SJSA1 (cell line): ENCODE results near the gene SHISAL2B. TPM values are rescaled to one million over a fixed set of nuclear protein-coding genes. Genes with fewer than 3 reads are reported as not detected.
"Not testable (repeated sequence)": the region's sequence is repeated elsewhere in the genome, so short reads cannot be mapped to it uniquely, and the experiment has no call there.

ENCODE experiments used
- DNase-seq, 2 experiments: peaks; one replicate each; pipeline ENCODE4 v3.0.0-alpha.2; 2015 to 2020; ENCODE audit warnings: low spot score in 2 of 2, low read depth in 1 of 2
- H3K27ac ChIP-seq: fragments of 250-450 bp; sonication (Bioruptor Pico); 2 replicates; pipeline ENCODE4 v1.5.1; 2020; ENCODE audit warnings: mild to moderate bottlenecking, moderate library complexity
- H3K27me3 ChIP-seq: fragments of 250-450 bp; sonication (Bioruptor Pico); replicated peaks from 2 replicates; pipeline ENCODE4 v1.5.1; 2020; ENCODE audit warnings: mild to moderate bottlenecking, moderate library complexity
- H3K36me3 ChIP-seq: fragments of 250-450 bp; sonication (Bioruptor Pico); 2 replicates; pipeline ENCODE4 v1.5.1; 2020; ENCODE audit warnings: mild to moderate bottlenecking
- H3K4me1 ChIP-seq: fragments of 250-450 bp; sonication (Bioruptor Pico); replicated peaks from 2 replicates; pipeline ENCODE4 v1.6.1; 2021; ENCODE audit warnings: mild to moderate bottlenecking
- H3K4me3 ChIP-seq: fragments of 250-450 bp; sonication (Bioruptor Pico); 2 replicates; pipeline ENCODE4 v1.5.1; 2020; ENCODE audit warnings: mild to moderate bottlenecking
- H3K9me3 ChIP-seq: fragments of 250-450 bp; sonication (Bioruptor Pico); replicated peaks from 2 replicates; pipeline ENCODE4 v1.5.1; 2020; ENCODE audit warnings: mild to moderate bottlenecking
- total RNA-seq: library from RNA; depleted of rRNA; stranded (reverse); fragments of >200 nt; shearing (Covaris generic); gene quantifications from 2 replicates; pipeline ENCODE4 v1.2.3, GENCODE V29; 2014; rRNA removed

Gene SHISAL2B
- not detected in 2 replicates for total RNA-seq

DNA sequence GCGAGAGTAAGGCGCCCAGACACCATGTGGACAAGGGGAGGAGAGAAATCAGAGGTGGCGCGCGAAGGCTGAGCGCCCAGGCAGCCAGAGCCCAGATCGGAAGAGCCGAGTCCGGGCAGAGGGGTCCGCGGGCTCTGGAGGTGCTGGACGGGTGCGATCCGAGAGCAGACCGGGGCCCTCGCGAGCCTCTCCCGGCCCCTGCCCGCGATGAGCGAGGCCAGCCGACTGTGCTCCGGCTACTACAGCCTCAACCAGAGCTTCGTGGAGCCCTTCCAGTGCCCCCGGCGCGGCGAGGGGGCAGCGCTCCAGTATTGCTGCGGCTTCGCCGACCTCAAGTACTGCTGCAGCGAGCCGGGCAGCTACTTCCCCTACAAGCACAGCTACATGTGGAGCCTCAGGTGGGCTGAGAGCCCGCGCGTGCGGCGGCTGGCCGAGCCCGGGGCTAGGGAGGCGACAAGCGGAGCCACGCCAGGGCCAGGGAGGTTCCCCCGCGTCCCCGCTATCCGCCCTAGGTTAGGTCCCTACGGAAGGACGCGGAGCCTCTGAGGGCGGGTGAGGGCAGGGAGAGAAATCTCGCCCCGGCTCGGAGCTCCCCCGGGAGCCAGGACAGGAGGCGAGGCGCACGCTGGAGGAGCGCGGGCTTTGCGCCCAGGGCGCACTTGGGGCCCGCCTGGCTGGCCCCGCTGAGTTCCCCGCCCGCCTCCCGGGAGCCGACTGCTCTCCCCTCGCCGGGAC is at the start of gene SHISAL2B:
Gene SHISAL2B (plus strand): TSS at position 87 of the 735 bp plus-strand sequence. CDS start 121 bp downstream, at position 208.
- H3K36me3 ChIP-seq: no peaks in the 10 kb centered on the region
- no peak within 1 kb of the TSS for H3K4me3 ChIP-seq
- peaks cover 49% of the 10 kb centered on the region for H3K27me3 ChIP-seq
- DNase-seq: peak in 1 of 2 experiments; percentile 5
- H3K27ac ChIP-seq: no peak within 1 kb of the TSS
- peaks cover 6% of the 10 kb centered on the region for H3K4me1 ChIP-seq
- H3K9me3 ChIP-seq: no peaks in the 10 kb centered on the region

DNA sequence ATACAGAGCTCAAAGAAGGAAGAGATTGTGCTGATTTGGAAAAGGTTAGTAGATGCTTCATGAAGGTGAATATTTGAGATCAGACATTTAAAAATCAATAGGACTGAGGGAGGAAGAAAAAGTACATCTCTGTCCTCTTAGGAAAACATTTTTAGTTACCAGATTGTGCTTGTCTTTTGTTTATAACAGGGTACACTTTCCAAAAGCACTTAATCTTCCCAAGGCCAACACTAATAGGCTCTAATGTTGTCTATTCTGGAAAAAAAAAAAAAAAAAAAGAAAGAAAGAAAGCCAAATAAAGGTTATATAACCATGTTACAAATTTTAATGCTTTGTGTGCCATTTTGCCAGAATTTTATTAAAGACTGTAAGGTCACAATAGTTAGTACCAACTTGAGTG is 45.5 kb upstream of the SHISAL2B start:
- no peaks in the 10 kb centered on the region for H3K9me3 ChIP-seq

DNA sequence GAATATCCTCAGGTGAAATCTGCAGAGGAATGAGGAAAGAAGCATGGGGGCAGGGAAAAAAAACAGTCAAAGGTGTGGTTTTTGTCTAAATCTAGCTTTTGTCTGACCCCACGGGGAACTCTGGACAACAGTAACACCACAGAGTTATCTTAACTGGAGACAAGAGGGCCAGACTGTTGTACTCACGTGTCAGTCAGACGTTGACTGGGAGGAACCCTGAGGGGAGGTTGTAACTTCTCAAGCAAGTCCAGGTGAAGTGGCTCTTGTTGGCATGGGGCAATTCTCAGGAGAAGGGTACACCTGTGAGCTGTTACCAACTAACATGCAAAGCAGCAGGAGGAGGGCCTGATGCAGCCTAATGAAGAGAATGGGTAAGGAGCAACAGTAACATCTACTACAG is 44.1 kb upstream of the SHISAL2B start:
- H3K27me3 ChIP-seq: no peaks in the 10 kb centered on the region
- H3K4me3 ChIP-seq: no peak overlapping the region
- no peaks in the 10 kb centered on the region for H3K4me1 ChIP-seq
- no peaks in the 10 kb centered on the region for H3K36me3 ChIP-seq
- DNase-seq: no peak
- H3K9me3 ChIP-seq: no peaks in the 10 kb centered on the region
- H3K27ac ChIP-seq: no peak overlapping the region

More for the DNA sequence above, 45.5 kb upstream of the SHISAL2B start:
- H3K4me3 ChIP-seq: no peak overlapping the region
- DNase-seq: no peak
- H3K36me3 ChIP-seq: no peaks in the 10 kb centered on the region
- no peak overlapping the region for H3K27ac ChIP-seq
- no peaks in the 10 kb centered on the region for H3K27me3 ChIP-seq
- H3K4me1 ChIP-seq: no peaks in the 10 kb centered on the region

DNA sequence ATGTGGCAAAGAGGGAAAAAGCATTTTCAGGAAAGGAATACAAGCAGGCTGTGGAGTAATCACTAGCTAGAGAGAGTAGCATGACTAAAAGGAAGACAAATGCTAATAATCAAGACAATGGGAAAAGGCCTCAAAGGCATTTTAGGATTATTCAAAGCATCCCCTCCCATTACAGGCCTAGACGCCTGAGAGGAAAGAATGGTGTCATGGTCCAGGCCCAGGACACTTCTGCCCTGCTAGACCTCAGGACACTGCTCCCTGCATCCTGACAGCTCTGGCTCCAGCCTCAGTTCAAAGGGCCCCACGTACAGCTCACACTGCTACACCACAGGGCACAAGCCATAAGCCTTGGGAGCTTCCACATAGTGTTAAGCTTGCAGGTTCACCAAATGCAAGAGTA is 40.8 kb upstream of the SHISAL2B start:
- DNase-seq: no peak
- no peak overlapping the region for H3K4me3 ChIP-seq
- no peaks in the 10 kb centered on the region for H3K9me3 ChIP-seq
- H3K4me1 ChIP-seq: no peaks in the 10 kb centered on the region
- no peaks in the 10 kb centered on the region for H3K27me3 ChIP-seq
- no peak overlapping the region for H3K27ac ChIP-seq
- no peaks in the 10 kb centered on the region for H3K36me3 ChIP-seq

DNA sequence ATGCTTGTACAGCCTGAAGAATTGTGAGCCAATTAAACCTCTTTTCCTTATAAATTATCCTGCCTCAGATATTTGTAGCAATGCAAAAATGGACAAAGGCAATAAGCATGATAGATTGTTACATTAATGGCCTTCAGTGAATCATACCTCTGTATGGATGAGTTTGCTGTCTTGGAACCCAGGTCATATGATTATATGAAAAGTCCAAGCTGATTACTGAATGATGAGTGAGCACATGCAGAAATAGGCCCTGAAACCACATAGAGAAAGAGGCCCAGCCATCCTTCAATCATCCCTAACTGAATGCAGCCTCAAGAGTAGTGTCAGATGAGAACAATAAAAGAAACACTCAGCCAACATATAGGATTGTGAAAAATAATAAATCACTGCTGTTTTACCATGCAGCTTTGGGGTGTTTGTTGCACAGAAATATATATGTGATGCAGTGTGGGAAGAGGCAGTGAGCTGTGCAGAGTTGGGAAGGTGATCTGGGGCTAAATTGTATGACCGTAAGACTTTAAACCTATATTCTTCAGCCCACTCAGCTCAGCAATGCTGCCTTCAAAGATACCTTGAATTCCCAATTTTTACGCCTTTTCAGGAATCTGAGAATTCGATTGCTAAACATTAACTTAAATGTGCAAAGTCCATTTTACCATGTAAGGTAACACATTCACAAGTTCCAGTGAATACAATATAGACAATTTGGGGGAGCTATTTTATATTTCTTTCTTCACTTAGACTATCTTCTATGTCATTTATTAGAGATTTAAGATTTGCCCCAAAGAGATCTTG is 36.3 kb upstream of the SHISAL2B start:
- DNase-seq: no peak
- Histone ChIP-seq H3K4me3 (no peak overlapping the region), H3K27ac (no peak overlapping the region), H3K27me3 (no peaks in the 10 kb centered on the region), H3K4me1 (no peaks in the 10 kb centered on the region), H3K36me3 (no peaks in the 10 kb centered on the region), H3K9me3 (no peaks in the 10 kb centered on the region)

DNA sequence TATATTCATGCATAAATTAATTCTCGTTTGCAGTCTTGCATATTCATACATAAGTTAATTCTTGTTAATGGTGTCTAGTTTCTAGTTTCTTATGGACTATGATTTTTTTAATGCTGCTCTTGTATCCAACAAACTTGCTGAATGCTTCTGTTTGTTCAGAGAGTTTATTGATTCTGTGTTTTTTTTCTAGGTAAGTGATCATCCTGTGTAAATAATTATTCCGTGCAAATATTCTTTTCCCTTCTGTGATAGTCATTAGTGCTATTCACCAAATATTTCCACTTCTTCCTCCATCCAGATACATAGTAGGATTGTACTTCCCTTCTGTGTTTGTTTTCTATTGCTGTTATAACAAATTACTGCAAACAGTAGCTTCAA is 35.8 kb upstream of the SHISAL2B start:
- no peaks in the 10 kb centered on the region for H3K4me1 ChIP-seq
- H3K27ac ChIP-seq: no peak overlapping the region
- H3K36me3 ChIP-seq: no peaks in the 10 kb centered on the region
- no peak for DNase-seq
- H3K9me3 ChIP-seq: no peaks in the 10 kb centered on the region
- H3K4me3 ChIP-seq: no peak overlapping the region
- H3K27me3 ChIP-seq: no peaks in the 10 kb centered on the region

DNA sequence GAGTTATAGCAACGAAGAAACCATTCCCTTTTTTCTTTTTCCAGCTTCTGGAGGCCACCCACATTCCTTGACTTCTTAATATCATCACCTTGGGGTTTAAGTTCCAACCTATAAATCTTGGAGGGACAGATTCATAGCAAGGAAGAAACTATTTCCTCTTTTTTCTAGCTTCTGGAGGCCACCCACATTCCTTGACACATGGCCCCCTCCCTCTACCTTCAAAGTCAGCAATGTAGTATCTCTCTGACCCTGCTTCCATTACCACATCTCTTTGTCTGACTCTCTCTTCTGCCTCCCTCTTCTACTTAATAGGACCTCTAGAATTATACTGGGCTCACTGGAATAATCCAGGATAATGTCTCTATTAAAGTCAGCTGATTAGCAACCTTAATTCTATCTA is 34.7 kb upstream of the SHISAL2B start:
- Histone ChIP-seq H3K27ac (no peak overlapping the region), H3K4me1 (no peaks in the 10 kb centered on the region), H3K36me3 (no peaks in the 10 kb centered on the region), H3K4me3 (no peak overlapping the region), H3K9me3 (no peaks in the 10 kb centered on the region), H3K27me3 (no peaks in the 10 kb centered on the region)
- no peak for DNase-seq

DNA sequence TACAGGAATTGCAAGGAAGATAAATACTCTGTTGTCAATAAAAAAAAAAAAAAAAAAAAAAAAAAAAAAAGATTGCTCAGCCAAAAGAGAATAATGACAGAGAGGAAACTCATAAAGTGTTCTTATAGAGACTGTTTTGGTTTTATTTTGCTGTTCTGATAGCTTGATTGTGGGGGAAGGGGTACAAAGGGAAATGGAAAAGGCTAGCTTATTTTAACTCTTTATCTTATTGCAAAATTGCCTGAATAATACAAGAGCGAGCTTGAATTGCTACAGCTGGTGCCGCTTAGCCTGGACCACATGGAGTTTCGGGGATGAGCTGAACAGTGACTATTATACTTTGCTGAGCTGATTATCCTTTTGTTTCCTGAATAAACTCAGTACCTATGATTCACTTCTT is 31.0 kb upstream of the SHISAL2B start:
- no peak for DNase-seq
- Histone ChIP-seq H3K36me3 (no peaks in the 10 kb centered on the region), H3K27me3 (no peaks in the 10 kb centered on the region), H3K4me3 (no peak overlapping the region), H3K9me3 (no peaks in the 10 kb centered on the region), H3K27ac (no peak overlapping the region), H3K4me1 (0 out of 2 replicates have a peak, but pooled peaks cover 4% of the 10 kb centered on the region)

DNA sequence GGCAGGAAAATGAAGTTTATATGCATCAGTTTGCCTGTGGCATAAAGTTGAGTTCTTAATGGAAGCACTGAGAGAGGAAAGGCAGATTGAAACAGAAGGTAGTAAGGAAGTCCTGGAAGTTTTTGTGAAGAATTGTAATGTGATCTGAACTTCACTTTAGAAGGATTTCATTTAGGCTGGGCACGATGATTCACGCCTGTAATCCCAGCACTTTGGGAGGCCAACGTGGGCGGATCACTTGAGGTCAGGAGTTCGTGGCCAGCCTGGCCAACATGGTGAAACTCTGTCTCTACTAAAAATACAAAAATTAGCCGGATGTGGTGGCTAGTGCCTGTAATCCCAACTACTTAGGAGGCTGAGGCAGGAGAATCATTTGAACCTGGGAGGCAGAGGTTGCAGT is 27.1 kb upstream of the SHISAL2B start:
- H3K27ac ChIP-seq, H3K4me3 ChIP-seq, DNase-seq, H3K9me3 ChIP-seq, H3K4me1 ChIP-seq, H3K36me3 ChIP-seq, H3K27me3 ChIP-seq: not testable (repeated sequence)

DNA sequence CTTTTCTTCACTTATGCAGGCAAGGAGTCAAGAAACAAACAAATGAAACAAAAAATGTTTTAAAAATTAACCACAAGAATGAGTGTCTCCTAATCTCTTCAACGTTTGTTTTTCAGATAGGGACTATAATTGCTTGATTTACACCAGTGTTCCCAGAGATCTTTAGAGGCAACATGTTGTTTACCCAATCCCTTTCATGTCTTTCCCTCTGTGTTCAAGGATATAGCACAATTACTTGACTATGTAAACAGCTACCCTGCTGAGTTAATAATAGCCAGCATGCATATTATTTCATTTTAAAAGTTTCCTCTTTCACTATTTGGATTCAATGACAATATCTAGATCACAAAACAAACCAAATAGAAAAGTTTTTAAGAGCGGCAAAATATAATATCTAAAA is 25.1 kb upstream of the SHISAL2B start:
- no peaks in the 10 kb centered on the region for H3K36me3 ChIP-seq
- 0 out of 2 replicates have a peak, but pooled peaks cover 4% of the 10 kb centered on the region for H3K4me1 ChIP-seq
- H3K27me3 ChIP-seq: no peaks in the 10 kb centered on the region
- H3K27ac ChIP-seq: no peak overlapping the region
- no peaks in the 10 kb centered on the region for H3K9me3 ChIP-seq
- DNase-seq: no peak
- no peak overlapping the region for H3K4me3 ChIP-seq

DNA sequence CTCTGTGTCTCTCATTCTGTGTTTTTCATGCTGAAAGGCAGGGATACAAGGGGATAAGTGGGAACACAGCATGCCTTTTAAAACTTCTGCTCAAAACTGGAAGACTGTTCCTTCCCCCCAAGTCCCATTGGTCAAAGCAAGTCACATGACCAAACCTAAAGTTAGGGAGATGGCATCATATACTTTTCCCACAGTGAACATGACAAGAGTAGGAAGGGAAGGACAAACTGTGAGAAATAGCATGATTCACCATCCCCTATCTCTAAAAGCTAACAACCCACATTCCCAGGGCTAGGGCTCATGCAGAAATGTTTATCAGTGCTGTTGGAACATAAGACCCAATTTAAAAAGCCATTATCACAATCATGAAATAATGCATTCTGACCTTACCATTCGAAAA is 24.2 kb upstream of the SHISAL2B start:
- H3K4me3 ChIP-seq: no peak overlapping the region
- DNase-seq: no peak
- H3K36me3 ChIP-seq: no peaks in the 10 kb centered on the region
- no peaks in the 10 kb centered on the region for H3K9me3 ChIP-seq
- H3K27me3 ChIP-seq: no peaks in the 10 kb centered on the region
- H3K27ac ChIP-seq: no peak overlapping the region
- 0 out of 2 replicates have a peak, but pooled peaks cover 4% of the 10 kb centered on the region for H3K4me1 ChIP-seq

DNA sequence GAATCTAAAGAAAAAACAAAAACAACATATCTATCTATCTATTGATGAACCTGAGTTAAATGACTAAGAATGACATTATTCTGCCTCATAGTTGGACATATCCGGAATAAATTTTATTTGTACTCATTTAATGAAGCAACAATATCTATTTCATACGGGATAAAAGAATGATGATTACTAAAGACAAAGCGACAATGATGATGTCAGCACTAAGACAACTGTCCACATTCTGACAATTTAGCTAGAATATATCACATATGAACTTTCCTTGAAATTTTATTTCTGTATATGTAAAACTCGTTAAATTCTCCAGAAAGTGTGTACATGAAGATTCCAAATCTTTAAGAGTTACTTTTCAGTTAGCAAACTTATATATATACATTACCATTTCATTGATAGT is 23.2 kb upstream of the SHISAL2B start:
- Histone ChIP-seq H3K36me3 (no peaks in the 10 kb centered on the region), H3K4me1 (0 out of 2 replicates have a peak, but pooled peaks cover 4% of the 10 kb centered on the region), H3K27ac (no peak overlapping the region), H3K4me3 (no peak overlapping the region), H3K27me3 (0 out of 2 replicates have a peak, but pooled peaks cover under 1% of the 10 kb centered on the region), H3K9me3 (no peaks in the 10 kb centered on the region)
- no peak for DNase-seq

DNA sequence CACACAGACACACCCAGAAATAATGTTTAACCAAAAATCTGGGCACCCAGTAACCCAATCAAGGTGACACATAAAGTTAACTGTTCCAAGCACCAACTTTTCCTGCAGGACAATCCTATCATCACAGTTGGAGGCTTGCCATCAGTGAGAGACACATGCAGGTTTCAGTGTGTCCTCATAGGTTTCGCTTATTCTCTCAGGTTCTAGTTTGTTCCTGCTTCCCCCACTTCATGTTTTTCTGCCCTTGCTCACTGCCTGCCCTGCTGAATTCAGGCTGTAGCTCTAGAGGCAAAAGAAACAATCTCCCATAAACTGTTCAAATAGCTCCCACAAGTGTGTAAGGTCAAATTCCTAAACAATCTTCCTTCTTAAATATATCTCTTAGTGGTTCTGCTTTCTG is 20.0 kb upstream of the SHISAL2B start:
- Histone ChIP-seq H3K27ac (no peak overlapping the region), H3K27me3 (0 out of 2 replicates have a peak, but pooled peaks cover 5% of the 10 kb centered on the region), H3K4me3 (no peak overlapping the region), H3K9me3 (no peaks in the 10 kb centered on the region), H3K36me3 (no peaks in the 10 kb centered on the region), H3K4me1 (no peaks in the 10 kb centered on the region)
- no peak for DNase-seq

DNA sequence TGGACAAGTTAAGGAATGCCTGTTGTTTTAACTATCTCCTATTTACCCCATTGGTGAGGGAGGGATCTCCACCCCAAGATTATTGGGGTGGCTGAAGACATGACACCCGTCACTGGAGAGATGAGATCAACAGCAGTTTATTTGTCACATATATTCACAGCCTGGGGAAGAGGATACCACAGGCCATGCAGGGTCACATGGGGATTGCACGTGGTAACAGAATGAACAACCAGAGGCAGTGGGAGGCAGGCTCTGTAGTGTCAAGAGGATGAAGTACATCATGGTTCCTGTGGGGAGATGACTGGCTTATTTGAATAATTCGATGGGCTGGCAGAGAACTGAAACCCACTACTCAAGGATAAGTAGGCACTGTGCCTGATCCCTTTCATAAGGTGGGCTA is 18.6 kb upstream of the SHISAL2B start:
- no peaks in the 10 kb centered on the region for H3K4me1 ChIP-seq
- no peak for DNase-seq
- H3K27me3 ChIP-seq: 0 out of 2 replicates have a peak, but pooled peaks cover 5% of the 10 kb centered on the region

More for the DNA sequence above, 18.6 kb upstream of the SHISAL2B start:
- H3K9me3 ChIP-seq: no peaks in the 10 kb centered on the region
- no peak overlapping the region for H3K27ac ChIP-seq
- no peaks in the 10 kb centered on the region for H3K36me3 ChIP-seq
- H3K4me3 ChIP-seq: no peak overlapping the region
